GM23338 (cell line): Measurements from ENCODE around the gene TDO2.

Experiments used
- CREB1 ChIP-seq: fragments of 250-450 bp; sonication (Bioruptor Pico); IDR thresholded peaks from 2 replicates; pipeline ENCODE4 v1.5.0; 2020; ENCODE audit warnings: low read depth, mild to moderate bottlenecking, moderate library complexity
- CTCF ChIP-seq, 2 experiments: fragments of 200-600 bp in 1 of 2; sonication (generic) in 1 of 2; conservative IDR thresholded peaks; 2 replicates each; pipeline versions ENCODE4 v1.5.1 to v1.6.1; 2016 to 2017; ENCODE audit warnings: antibody characterized with exemption in 2 of 2, low read depth in 2 of 2, mild to moderate bottlenecking in 2 of 2, moderate library complexity in 1 of 2
- EZH2 ChIP-seq: fragments of 200-600 bp; sonication (generic); IDR thresholded peaks from one replicate; pipeline ENCODE4 v1.8.0; 2017; ENCODE audit warnings: antibody characterized with exemption, mild to moderate bottlenecking, low read depth; ENCODE audit not compliant: unreplicated experiment
- EZH2phosphoT487 ChIP-seq: fragments of 200-600 bp; sonication (generic); IDR thresholded peaks from one replicate; pipeline ENCODE4 v1.8.1; 2018; ENCODE audit warnings: antibody characterized with exemption; ENCODE audit not compliant: unreplicated experiment
- POLR2AphosphoS5 ChIP-seq: IDR thresholded peaks from 2 replicates; pipeline ENCODE4 v1.6.1; 2016; ENCODE audit warnings: antibody characterized with exemption, low read depth
- REST ChIP-seq: IDR thresholded peaks from one replicate; pipeline ENCODE4 v1.6.1; 2018; ENCODE audit warnings: antibody characterized with exemption; ENCODE audit not compliant: unreplicated experiment
- STAT1 ChIP-seq: IDR thresholded peaks from one replicate; pipeline ENCODE4 v1.6.1; 2016; ENCODE audit warnings: antibody characterized with exemption; ENCODE audit not compliant: unreplicated experiment
- ZNF114 ChIP-seq: fragments of 250-450 bp; sonication (Bioruptor Pico); IDR thresholded peaks from 2 replicates; pipeline ENCODE4 v1.5.0; 2020; ENCODE audit warnings: mild to moderate bottlenecking, moderate library complexity
- ZNF331 ChIP-seq: fragments of 250-450 bp; sonication (Bioruptor Pico); IDR thresholded peaks from 2 replicates; pipeline ENCODE4 v1.5.0; 2020; ENCODE audit warnings: low read depth, mild to moderate bottlenecking, moderate library complexity

GRCh38 chr4:155964016-155964891 is 60.8 kb downstream of the TDO2 start:
- TF ChIP-seq CTCF (conservative IDR thresholded peaks at IDR 0.05; ENCODE audit: low read depth in 2 of 2) (no peak), EZH2phosphoT487 (no peak), CREB1 (CRISPR knock-in tag) (no peak), POLR2AphosphoS5 (no peak), STAT1 (no peak), EZH2 (no peak), REST (no peak), ZNF331 (CRISPR knock-in tag) (no peak), ZNF114 (CRISPR knock-in tag) (no peak)
